NB4 (cell line): ENCODE data around the gene FRS2.

Experiments used
- CTCF ChIP-seq: IDR thresholded peaks from one replicate; pipeline ENCODE4 v1.5.1; 2012; ENCODE audit warnings: low read depth, low read length
- MYC ChIP-seq: IDR thresholded peaks from 2 replicates; pipeline ENCODE4 v1.6.1; 2011; ENCODE audit warnings: low read depth, low read length
- POLR2A ChIP-seq: IDR thresholded peaks from 2 replicates; pipeline ENCODE4 v1.6.1; 2011; ENCODE audit warnings: mild to moderate bottlenecking; ENCODE audit not compliant: insufficient read length; ENCODE audit errors: extremely low read depth

- TF ChIP-seq CTCF, result no peak
- no peak for TF ChIP-seq POLR2A
- TF ChIP-seq MYC, result no peak
Measured at GRCh38 chr12:69524331-69524630, 54.1 kb downstream of the FRS2 start.
